Natural killer cell (primary cell): ENCODE measurements around the gene TXNDC5. TPM values are rescaled to one million over a fixed set of nuclear protein-coding genes. Genes with fewer than 3 reads are reported as not detected.

Experiments
- ATAC-seq, 3 donors: fragments of 150-1000 bp in 2 of 3; fragments of 200-7000 bp in 1 of 3; cut with Tn5 transposase; 1 replicate in 1 of 3; 2 replicates in 2 of 3; pipeline ENCODE4 v1.10.0; 2021; ENCODE audit warnings: mild to moderate bottlenecking in 2 of 3, moderate library complexity in 2 of 3
- DNase-seq, 2 donors: peaks; one replicate each; pipeline versions ENCODE4 v3.0.0 to v3.0.0-alpha.2; 2013 to 2021; ENCODE audit warnings: mixed read lengths in 1 of 2
- H3K27ac ChIP-seq: one replicate; pipeline ENCODE4 v1.5.1; 2013; ENCODE audit warnings: mild to moderate bottlenecking, low read length
- H3K27me3 ChIP-seq: one replicate; pipeline ENCODE4 v1.6.1; 2013; ENCODE audit warnings: low read length; ENCODE audit not compliant: control insufficient read depth, insufficient read depth
- H3K36me3 ChIP-seq: one replicate; pipeline ENCODE4 v1.6.1; 2013; ENCODE audit warnings: low read length; ENCODE audit not compliant: control insufficient read depth, insufficient read depth
- H3K4me1 ChIP-seq: one replicate; pipeline ENCODE4 v1.6.1; 2013; ENCODE audit warnings: low read length; ENCODE audit not compliant: control insufficient read depth, insufficient read depth
- H3K4me3 ChIP-seq: one replicate; pipeline ENCODE4 v1.5.1; 2013; ENCODE audit warnings: low read length
- H3K9me3 ChIP-seq: one replicate; pipeline ENCODE4 v1.6.1; 2013; ENCODE audit warnings: low read length; ENCODE audit not compliant: control insufficient read depth, insufficient read depth
- H3K27ac Mint-ChIP-seq, 2 donors: one replicate each; pipeline ENCODE4 v1.8.0; 2022; ENCODE audit warnings: mild to moderate bottlenecking in 2 of 2, mixed read lengths in 2 of 2, moderate library complexity in 1 of 2
- H3K27me3 Mint-ChIP-seq, 2 donors: one replicate each; pipeline ENCODE4 v1.8.0; 2022; ENCODE audit warnings: low read depth in 2 of 2, mixed read lengths in 2 of 2
- H3K36me3 Mint-ChIP-seq: one replicate; pipeline ENCODE4 v1.8.0; 2022; ENCODE audit warnings: mixed read lengths
- H3K4me1 Mint-ChIP-seq, 2 donors: one replicate each; pipeline ENCODE4 v1.8.0; 2022; ENCODE audit warnings: mixed read lengths in 2 of 2
- H3K4me3 Mint-ChIP-seq: one replicate; pipeline ENCODE4 v1.8.0; 2022; ENCODE audit warnings: mild to moderate bottlenecking, moderate library complexity, mixed read lengths
- H3K9me3 Mint-ChIP-seq, 2 donors: one replicate each; pipeline ENCODE4 v1.8.0; 2022; ENCODE audit warnings: mixed read lengths in 2 of 2
- CTCF ChIP-seq: fragments of 200-600 bp; IDR thresholded peaks from one replicate; pipeline ENCODE4 v1.8.0; 2022; ENCODE audit warnings: antibody characterized with exemption
- WGBS: methylation state at CpG from one replicate; pipeline ENCODE4 v1.1.7; 2013; ENCODE audit warnings: missing lambda C conversion rate; ENCODE audit not compliant: insufficient coverage; 5-methylcytosine and 5-hydroxymethylcytosine counted together
- intact Hi-C: fragments of 100-400 bp; cut with micrococcal nuclease; formaldehyde crosslinking; loops from one replicate; pipeline ENCODE4 v1.14.2; 2022
- total RNA-seq, 4 donors: library from RNA; stranded (reverse); fragments of 120-200 nt in 1 of 4; gene quantifications; one replicate each; pipeline versions ENCODE4 v1.2.3 to v1.2.4, GENCODE V29; 2013 to 2022

The TXNDC5 gene
- total RNA-seq, 3 donors from 2014 or later (not counting 1 experiment from before 2014, with no cell fraction given): 7.9 to 105 (median 9.7) TPM

GRCh38 chr6:7832904-7833750 lies 77.5 kb downstream of the TXNDC5 start:
- H3K36me3 ChIP-seq: no peaks in the 10 kb centered on the region
- H3K4me1 ChIP-seq: no peaks in the 10 kb centered on the region
- TF ChIP-seq CTCF: no peak
- H3K27me3 ChIP-seq: no peaks in the 10 kb centered on the region
- no peak for ATAC-seq
- H3K4me1 Mint-ChIP-seq: no peaks in the 10 kb centered on the region
- H3K4me3 Mint-ChIP-seq: no peak overlapping the region
- H3K27ac Mint-ChIP-seq: no peak overlapping the region
- H3K4me3 ChIP-seq: no peak overlapping the region
- no peak for DNase-seq
- H3K27ac ChIP-seq: no peak overlapping the region
- H3K9me3 Mint-ChIP-seq: no peaks in the 10 kb centered on the region
- intact Hi-C loops: no loop called here
- H3K36me3 Mint-ChIP-seq: no peaks in the 10 kb centered on the region
- 78% methylated on average over 9 of the region's 9 CpGs for WGBS
- no peaks in the 10 kb centered on the region for H3K9me3 ChIP-seq
- H3K27me3 Mint-ChIP-seq: peaks cover 8 to 9% of the 10 kb centered on the region in 2 donors

Other genes starting within 250 kb of the TXNDC5 start
- 1 to 10 TPM in 1 of 3 donors, under 1 TPM in 2; 0.25 to 2.6 (median 0.73) TPM for gene BMP6, start 184.7 kb downstream of the TXNDC5 start, total RNA-seq
- gene BLOC1S5, start 153.6 kb upstream of the TXNDC5 start, total RNA-seq: 10 to 100 TPM; 11.2 to 15.9 (median 15.4) TPM
- 10 to 100 TPM in 2 of 3 donors, 1 to 10 TPM in 1; 9.6 to 13.8 (median 10.2) TPM for gene EEF1E1, start 191.8 kb upstream of the TXNDC5 start, total RNA-seq